HG03060 (cell line): ENCODE data around the gene CCDC186.

Experiments
- ATAC-seq: cut with Tn5 transposase; IDR thresholded peaks from one replicate; pipeline ENCODE4 v1.9.1; 2021; ENCODE audit warnings: low read depth, moderate number of reproducible peaks; ENCODE audit not compliant: unreplicated experiment

Gene CCDC186

DNA sequence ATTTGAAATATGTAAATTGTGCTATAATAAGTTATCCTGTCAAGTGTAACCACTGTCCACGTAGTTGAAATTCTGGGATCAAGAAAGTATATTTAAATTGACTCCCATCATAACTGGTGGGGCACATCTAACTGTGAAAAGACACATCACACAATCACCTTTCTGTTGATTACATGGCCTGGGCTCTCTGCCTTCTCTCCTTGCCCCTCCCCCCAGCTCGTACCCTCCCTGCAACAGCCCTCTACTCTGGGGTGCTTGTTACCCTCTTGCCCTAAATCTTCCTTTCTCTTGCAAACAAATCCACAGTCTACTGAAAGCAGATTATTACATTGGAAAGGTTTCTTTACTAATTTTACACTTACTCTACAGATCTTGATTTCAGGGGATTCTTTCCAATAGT, 56.3 kb downstream of the CCDC186 start:
- ATAC-seq = no peak

GRCh38 chr10:114115661-114116445, 58.1 kb downstream of the CCDC186 start:
- no peak for ATAC-seq

- no peak for ATAC-seq
Measured at GRCh38 chr10:114110174-114110972, 63.6 kb downstream of the CCDC186 start.

DNA sequence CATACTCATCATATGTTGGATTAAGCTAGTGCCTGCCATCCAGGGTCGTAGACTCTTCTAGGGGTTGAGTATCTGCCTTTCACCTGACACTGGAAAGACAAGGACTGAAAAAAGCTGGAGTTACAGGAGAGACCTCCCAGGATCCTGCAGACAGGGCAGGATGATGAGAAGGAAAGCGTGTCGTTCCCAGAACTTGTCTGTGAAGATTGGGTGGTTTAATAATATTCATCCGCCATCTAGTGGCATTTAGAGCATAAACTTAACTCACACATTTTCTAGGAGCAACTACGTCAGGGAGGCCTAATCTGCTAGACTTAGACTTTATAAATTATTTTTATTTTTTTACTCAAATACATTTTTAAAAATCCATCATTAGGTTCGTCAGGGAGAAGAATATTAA, 70.7 kb downstream of the CCDC186 start:
- ATAC-seq = no peak

DNA sequence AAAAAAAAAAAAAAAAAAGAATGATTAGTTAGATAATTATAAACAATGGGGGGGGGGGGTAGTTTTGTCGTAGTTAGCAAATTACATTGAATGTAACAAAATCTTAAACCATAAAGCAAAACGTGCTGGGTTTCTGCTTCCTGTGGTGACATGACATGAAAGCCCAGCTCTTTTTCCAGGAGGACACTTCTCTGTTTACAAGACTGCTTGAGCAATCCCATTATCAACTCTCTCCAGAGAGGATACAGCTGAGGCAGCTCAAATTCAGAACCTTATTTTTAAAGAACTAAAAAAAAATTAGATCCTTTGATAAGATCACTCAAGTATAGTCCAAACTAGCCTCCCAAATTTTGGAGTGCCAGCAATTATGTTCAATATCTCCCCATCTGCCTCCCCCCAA, 71.7 kb downstream of the CCDC186 start:
- ATAC-seq = no peak

- no peak for ATAC-seq
Measured at GRCh38 chr10:114100848-114101741, 72.9 kb downstream of the CCDC186 start.

GRCh38 chr10:114096864-114097263, 77.1 kb downstream of the CCDC186 start:
- ATAC-seq = no peak

GRCh38 chr10:114095559-114096337, 78.3 kb downstream of the CCDC186 start:
- no peak for ATAC-seq

DNA sequence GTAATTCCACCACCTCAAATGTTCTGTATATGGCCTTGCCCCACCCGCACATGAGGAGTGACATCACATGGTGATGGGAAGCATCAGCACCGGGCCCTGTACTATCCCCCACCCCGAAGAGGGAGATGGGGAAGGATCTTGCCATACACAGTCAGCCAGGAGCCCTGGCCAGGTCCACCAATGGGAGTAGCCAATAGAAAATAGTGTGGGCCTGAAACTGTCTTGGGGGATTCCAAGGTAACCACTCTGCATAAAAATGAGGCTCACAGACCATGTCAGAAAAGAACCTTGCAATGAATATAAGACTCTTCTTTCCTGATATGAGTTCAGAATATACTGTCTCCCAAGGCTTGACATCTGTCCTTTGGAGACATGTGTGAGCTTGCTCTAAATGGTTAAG, 79.2 kb downstream of the CCDC186 start:
- no peak for ATAC-seq

GRCh38 chr10:114087655-114088054, 86.3 kb downstream of the CCDC186 start:
- no peak for ATAC-seq

DNA sequence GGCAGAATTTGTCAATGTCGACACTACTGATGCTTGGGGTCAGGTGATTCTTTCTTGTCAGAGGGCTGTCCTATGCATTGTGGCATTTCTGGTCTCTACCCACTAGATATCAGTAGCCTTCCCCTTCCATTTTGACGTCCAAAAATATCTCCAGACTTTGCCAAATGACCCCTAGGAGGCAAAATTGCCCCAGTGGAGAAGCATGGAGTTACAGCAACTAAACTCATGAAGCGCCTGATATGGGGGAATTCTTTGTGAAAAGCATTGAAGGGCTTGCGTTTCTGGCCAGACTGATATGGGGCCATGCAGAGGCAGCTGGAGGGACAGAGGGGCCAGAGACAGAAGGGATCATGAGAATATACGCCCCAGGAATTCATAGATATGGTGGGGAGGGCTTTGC, 86.7 kb downstream of the CCDC186 start:
- ATAC-seq = no peak

DNA sequence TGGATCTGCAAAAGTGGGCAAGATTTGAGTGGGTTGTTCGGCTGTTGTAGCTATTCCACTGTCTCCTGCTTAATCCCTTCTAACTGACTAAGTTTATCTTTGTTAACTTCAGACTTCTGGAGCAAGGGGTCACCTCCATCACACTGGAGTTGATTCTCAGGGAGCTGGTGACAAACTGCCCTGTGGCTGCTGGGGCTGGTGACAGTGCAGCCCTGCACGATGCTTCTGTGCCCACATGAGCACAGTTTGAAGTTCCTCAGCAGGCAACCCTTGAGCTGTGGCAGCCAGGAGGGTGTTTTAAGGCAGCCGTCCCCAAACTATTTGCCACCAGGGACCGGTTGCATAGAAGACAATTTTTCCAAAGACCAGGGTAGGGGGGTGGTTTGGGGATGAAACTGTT, 89.8 kb downstream of the CCDC186 start:
- no peak for ATAC-seq

DNA sequence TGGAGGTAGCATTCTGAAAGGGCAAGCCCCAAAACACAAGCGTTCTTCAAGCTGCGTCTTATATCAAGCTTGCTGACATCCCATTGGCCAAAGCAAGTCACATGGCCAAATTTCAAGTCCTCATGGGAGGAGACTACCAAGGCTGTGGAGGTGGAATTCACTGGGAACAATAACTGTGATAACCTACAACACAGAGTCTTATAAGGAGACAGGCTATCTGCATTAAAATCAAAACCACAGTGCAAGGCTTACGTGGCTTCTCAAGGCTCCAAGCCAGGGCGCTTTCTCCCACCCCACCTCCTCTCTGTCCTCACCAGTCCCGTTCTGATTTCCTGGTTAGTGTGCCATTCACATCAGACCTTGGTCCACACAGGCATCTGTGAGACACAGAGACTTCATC, 91.0 kb downstream of the CCDC186 start:
- ATAC-seq = no peak

GRCh38 chr10:114081911-114082583, 92.0 kb downstream of the CCDC186 start:
- no peak for ATAC-seq

GRCh38 chr10:114079421-114079820, 94.6 kb downstream of the CCDC186 start:
- ATAC-seq = no peak

DNA sequence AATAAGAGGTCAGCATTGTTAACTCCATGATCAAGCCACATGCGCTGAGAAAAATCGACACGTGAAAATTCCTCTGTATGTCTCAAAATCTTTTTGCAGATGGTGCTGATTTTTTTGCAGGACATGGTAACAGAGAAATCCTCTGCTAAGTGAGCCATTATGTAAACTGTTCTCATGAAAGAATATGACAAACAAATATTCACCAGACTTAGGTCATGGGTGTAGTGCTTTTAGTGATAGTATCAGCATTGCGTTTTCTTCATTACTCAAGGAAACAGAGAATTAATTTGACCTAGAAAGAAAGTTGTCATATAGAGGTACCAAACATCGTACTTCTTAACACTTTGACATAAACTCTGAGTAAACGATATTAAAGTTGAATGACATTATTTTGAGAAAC, 95.7 kb downstream of the CCDC186 start:
- ATAC-seq = no peak

GRCh38 chr10:114077815-114078219, 96.2 kb downstream of the CCDC186 start:
- ATAC-seq = no peak

DNA sequence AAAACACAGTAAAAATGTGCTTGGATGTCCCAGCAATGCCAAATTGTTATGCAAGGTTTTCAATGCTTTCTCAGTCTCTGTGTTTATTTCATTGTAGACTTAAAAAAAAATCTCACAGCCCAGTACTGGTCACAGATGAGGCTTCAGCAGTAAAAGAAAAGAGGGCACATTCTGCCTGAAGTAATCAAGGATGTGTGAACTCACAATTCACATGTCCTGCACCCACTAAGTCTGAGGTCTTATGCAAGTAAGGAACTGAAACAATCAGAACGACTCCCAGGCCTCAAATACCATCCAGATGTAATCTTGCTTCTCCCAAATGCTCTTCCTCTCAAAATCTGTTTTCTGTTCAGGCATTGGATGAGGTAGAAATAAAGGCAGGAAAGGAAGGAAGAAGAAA, 96.7 kb downstream of the CCDC186 start:
- no peak for ATAC-seq

GRCh38 chr10:114075093-114075492, 98.9 kb downstream of the CCDC186 start:
- no peak for ATAC-seq
